ENCODE data around the gene NRXN3. TPM values are rescaled to one million over a fixed set of nuclear protein-coding genes. Genes with fewer than 3 reads are reported as not detected.

NRXN3 gene
- polyA plus RNA-seq, 3 donors: 6.1 to 7.8 (median 6.4) TPM

DNA sequence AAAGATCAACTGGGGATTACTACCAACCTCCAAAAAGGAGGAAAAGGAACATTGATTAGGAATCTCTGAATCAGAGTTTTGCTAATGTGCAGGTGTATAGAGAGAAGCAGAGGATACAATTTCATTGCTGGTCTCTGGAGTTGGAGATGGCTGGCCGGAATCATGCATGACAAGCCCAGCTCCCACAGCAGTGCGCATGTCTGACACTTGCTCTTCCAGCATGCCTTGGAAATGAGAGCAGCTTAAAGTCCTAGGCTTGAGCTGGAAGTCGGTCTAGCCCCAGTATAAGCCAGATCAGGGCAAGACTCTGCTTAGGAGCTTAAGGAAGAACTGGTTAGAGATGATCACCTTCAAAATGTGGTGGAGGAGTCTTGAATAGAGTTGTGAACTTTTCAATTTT is 1298.3 kb downstream of the NRXN3 start:
- peak; percentile 37 for DNase-seq

DNA sequence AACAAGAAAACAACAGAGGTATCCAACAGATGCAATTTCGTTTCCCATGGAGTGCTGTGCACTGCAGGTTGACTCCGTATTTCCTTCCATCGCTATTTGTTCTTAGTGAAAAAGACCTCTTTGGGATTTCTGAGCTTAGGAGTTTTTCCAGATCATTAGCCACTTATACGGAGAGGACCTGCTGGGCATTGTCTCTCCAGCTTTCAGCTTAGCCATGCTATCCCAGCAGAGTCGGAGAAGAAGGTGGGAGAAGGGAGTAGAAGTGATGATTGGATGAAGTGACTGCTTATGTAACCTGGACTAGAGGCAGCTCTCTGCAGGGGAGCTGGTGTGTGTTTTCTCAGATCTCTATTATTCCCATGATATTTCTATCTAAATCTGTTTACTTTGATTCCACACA is 1303.5 kb downstream of the NRXN3 start:
- no peak for DNase-seq

DNA sequence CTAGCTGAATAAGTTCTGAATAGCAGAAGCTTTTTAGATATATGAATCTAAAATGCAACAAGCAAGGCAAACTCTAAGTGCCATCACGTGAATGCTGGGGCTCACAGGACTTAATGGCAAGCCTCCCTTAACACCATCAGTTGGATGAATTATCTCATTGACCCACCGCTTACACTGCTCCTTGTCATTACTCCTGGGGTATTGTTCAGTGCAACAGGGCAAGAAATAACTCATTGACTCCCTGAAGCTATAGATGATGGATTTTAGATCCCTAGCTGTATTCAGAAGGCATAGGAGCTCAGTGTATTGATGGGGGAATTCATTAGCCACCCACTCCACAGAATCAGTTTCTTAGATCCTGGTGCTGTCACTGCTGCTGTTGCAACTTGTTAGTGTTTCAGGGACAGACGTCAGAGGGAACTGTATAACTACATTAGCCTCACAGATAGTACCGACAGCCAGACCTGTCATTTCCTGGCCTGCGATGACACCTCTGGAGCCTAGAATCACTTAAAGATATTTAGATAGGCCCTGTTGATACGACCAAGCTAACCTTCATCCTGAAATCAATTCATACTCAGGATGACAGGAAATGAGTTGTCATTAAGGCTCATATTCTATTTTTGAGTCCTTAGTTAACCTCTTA is 1305.8 kb downstream of the NRXN3 start:
- no peak for DNase-seq

DNA sequence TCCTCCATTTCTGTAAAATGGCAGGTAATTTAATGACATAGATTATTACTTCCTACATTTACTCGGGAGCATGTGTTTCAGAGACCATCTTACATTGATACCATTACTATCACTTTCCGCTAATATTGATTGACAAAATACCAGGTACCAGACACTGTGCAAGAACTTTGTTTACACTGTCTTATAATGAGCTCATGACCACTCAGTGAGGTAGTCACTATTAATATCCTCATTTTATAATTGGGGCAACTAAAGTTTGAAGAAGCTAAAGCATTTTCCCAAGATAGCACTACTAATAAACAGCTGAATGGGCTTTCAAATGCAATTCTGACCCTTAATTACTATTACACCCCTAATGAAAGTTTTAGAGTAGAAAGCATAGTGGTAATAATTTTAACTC is 1306.4 kb downstream of the NRXN3 start:
- DNase-seq: no peak

DNA sequence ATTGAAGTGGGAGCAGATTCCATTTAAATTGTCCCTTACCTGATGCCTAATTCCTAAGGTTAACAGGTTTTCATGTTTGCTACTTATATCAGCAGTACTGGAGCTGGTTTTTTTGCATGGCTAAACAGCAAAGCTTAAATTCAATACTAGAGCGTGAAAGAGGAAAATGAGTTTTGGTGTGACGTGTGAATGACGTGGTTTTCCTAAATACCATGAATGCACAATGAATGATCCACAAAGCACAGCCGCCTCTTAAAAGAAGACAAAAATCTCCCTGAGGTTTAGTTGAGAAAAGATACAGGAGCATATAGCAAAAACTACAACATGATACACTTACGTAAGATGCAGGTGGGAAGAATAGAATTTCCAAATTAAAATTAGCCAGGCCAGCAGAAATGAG is 1310.0 kb downstream of the NRXN3 start:
- no peak for DNase-seq

DNA sequence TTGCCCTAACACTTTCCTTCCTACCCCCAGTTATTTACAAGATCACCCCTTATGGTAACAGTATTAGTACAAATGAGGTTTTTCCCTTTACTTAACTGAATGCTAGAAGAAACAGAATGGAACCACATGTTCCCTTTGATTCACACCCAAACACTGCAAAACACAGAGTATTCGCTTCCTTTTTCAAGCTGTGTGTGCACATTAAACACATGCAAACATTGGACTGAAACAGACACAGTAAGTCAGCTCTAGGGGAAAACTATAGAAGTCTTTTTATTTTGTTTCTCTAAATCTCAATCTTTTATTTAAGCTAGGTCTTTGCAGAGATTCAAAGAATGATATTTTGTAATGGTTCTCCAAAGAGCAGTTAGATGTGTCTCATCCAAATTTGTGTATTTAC is 1312.7 kb downstream of the NRXN3 start:
- DNase-seq: no peak

DNA sequence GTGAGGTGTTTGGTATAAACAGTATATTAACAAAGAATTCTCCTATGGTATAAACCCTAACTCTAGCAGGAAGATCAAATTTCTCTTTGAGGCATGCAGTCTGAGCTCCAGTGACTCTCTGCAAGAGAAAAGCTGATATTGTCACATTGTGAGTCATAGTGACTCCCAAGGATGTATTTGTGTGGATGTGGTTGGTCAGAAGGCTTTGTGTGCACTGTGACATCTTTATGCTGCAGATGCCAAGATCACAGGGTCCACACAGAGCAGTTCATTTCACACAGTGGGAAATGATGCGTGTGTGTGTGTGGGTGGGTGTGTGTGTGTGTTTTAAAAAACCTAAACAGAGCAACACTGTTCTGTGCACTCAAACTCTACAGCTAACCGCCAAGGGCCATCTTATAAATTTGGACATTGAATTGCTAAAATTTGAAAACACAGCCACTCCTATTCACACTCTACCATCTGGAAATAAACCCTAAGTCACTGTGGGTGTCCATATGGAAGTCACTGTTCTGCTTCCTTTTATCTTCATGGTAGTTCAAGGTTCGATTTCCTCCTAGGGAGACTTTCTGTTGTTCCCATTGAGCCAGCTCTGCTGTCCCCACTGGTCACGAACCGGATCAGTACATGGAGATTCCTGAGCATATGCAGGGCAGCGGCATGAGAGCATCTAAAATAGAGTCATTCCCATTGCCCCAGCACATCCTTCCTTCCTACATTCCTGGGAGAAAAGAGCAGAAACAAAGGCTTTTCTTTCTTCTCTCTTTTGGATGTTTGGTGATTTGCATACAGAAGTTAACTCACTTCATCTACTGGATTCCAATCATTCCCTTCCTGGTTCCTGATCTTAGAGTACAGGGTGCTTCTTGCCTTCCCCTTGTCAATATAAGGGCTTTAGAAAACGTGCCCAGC is 1313.6 kb downstream of the NRXN3 start:
- DNase-seq: no peak

DNA sequence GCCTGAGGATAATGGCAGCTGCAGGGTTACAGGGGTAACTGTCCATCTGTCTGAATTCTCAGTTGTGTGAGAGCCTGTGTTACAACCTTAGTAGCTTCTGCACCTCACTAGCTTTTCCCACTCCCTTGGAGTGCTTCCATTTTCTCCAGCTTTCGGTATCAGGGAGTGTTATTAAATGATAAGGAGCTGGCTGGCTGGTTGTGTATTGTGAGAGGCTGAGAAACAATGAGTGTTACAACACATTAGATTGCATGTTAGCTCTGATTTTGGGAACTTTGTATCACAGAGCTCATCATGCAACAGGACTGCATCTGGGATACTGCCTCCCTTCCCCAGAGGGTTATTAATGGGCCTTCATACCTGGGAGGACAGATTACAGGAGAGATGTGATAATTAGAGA is 1317.5 kb downstream of the NRXN3 start:
- no peak for DNase-seq

DNA sequence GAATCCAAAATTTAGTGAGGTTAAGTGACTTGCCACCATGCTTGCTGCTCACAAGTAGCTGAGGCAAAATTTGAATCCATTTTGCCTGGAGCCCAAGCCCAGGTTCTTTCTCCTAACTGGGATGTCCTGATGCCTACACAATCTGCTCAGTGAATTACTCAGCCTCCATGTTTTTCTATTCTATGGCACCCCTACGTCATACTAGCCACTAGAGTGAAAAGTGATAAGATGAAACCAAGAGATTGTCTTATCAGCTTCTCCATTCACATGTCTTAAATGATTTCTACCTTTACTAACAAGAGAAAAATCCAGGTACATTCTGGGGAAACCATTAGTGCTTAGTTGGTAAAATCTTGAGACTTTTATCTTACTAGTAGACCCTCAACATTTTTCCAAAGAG is 1321.0 kb downstream of the NRXN3 start:
- DNase-seq: no peak

DNA sequence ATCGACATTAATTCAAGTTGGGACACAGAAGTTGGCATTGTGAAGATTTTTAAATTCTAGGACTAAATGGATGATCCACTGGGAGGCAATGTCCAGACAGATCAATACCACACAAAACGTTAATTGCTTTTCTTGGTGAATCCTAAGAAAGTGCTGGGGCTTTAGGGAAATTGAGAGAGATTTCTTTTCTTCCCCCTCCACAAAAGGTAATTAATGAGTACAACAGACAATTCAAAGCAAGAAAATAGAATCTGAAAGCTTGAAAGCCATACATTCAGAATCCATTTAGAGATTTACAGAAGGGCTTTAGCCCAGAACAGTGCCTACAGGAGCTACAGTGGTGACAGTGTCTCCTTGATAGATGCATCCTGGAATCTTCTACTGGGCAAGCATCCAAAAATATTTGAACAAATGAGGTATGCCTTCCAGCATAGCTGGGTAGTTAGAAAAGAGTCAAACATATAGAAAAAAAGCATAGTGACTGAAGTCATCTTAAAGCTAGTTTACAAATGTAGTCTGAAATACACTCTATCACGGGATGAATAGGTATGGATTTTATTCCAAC is 1323.0 kb downstream of the NRXN3 start:
- DNase-seq: no peak

DNA sequence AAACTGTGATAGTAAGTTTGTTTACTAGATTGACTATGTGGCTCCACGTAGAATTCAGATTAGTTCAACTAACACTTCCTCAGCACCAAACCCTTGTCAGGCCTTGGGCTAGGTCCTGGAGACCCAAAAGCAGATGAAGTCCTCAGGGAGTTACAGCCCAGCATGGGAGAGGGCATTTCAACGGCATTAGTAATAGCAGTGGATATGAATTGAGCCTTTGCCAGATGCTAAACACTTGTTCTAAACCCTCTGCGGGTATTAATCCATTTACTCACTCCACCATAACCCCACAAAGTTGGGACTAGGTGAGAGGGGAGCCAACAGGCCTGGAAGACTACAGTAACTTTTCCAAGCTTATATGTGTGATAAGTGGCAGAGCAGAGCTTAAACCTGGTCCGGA is 1326.5 kb downstream of the NRXN3 start:
- DNase-seq: no peak

DNA sequence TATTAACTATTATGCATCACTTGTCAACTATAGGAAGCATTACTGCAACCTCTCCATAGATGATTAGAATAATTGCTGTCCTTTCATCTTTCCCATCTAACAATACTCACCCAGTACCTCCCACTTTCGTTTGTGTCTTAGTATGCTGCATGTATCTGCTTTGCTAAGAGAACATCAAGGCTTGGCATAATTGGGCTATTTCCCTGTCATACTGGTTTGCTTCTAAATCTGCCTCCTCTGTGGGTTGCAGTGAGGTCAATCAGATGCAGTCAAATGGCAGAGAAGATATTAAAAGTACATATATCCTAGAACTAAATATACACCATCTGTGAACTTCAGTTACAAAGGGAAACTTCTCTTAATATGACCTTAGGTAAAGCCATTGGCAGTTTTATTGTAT is 1330.3 kb downstream of the NRXN3 start:
- DNase-seq: no peak

DNA sequence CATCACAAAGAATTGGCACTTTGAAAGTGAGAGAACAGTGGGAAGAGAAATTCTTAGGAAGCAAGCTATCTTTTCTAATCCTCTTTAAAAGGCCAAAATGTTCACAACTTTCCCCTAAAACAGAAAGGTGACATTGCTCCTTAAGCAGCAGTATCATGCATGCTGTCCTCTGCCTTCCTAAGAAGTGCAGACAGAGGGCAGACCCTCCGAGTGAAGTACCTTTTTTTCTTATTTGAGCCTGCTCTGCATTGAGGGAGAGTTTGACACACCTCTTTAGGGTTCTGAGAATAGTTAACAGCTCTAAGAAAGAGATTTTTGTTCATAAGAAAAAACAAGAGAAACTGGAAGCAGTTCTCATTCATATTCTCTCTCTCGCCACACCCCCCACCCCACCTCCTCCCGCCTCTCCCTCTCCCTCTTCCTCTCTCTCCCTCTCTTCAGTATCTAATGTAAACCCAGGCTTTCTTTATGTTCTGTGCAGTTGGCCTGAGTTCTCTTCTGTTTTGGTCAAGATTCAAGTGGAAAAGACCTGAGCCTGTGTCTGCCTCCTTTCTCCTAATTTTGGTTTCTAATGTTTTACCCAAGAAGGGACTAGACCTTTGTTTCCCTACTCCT is 1332.1 kb downstream of the NRXN3 start:
- DNase-seq: no peak

DNA sequence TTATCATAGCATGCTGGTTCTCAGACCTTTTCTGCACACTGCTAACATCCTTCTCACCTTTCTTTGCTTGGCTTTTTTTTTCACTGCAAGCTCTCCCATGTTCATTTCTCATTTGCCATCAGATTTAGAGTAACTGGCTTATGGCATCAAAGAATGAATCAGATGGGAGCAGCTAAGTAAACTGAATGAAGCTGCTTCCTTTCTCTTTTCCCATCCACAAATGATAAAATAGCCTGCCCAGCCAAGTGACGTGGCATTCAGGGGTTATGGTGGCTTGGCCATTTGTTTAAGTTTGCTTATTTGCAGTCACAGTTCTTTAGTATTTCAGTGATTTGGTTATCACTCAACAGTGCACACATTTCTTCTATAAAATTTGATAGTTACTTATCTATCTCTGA is 1332.6 kb downstream of the NRXN3 start:
- DNase-seq: no peak

DNA sequence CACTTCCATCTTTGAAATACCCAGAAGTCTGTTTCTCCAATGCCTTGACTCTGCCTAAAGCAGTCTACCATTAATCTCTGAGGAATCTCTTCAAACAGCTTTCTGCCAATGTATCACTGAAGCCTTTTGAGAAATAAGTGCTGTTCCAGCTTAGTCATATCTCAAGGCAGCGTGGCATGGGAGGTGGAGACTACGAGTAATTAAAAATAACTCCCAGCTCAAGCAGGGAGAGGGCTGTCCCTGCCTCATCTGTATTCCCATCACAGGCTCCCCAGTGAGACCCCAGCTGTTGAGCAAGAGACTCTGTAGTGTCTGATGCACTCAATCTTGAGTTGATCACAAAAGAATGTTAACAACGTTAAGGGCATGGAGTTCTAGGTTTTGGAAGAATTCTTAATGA is 1340.5 kb downstream of the NRXN3 start:
- DNase-seq: no peak

DNA sequence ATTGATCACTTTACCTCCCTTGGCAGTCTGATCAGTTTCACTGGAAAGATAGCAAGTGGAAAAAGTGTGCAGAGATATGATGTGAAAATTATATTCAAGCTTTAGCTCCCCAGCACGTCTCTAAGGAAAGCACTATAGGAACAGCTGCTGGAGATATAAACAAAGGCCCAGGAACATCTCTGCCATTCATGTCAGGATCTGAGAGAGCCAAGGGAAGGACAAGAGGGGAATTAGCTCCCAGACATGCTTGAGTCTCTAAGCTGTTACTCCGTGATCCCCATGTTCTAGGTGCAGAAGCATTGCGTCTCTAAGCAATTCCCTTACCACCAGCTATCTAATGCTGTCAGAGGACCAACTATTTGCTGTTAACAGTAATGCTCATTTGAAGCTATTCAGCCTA is 1341.0 kb downstream of the NRXN3 start:
- DNase-seq: no peak

DNA sequence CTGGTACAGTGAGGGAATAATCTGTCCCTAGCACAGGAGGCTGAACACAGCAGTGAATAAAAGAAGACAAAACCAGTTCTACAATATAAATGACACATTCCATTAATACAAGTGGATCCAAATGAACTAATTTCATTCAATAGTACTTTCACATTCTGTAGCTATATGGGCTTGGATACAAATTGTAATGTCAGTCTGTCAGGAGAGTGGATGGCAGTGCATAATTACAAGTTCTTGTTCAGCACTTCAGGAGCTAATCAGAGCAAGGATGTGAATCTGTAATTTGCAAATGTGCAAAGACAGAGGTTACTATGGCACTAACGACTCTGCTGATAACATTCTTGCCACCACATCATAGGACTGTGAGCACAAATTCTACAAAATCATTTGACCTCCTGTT is 1343.3 kb downstream of the NRXN3 start:
- DNase-seq: no peak

DNA sequence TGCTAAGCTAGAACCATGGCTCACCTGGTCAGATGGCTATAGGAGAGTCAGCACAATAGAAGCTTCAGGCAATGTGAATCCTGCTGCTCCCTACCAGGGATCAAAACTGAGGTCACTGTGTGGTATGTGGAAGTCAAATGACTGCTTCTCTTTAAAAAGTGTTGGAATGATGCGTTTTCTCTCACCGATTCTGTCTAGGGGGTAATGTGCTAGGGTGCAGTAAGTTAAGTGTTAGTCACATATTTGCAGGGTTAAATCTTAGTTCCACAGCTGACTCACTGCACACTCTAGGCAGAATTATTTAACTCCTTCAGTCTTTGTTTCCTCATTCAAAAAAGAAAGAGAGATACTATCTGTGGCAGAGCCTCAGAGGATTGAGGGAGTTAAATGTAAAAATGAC is 1344.5 kb downstream of the NRXN3 start:
- DNase-seq: peak; percentile 4

DNA sequence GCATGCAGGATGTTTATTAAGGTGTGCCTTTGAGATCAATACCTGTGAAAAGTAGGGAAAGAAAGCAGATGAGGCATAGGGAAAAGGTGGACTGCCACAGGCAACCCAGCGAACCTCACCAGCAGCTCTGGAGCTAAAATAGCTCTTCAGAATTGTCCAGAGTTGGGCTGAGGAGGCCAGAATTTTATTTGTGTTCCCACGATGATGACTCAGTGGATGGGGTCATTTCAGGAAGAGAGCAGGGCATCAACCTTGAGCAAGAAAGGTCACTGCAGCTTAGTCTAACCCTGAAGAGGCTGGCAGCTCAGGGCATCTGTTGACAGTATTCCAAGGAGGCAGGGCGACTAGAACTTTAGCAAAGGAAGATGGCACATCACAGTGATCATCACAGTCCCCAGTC is 1345.0 kb downstream of the NRXN3 start:
- no peak for DNase-seq

DNA sequence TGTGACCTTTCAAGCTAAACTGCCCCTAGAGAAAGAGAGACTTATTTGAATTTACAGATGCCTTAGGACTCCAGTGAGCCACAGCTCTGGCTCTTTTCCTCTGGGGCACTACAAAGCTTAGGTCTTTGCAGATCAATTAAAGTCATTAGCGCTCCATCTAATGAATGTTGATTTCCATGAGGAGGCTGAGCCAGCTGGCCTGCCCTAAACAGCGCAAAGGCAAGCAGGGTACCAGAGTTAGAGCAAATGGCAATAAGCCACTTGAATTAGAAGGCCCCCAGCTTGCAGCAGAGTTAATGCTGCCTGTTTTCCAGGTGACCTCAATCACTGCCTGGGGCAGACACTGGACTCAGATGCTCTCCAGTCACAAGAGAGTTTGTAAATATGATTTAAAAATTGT is 1345.8 kb downstream of the NRXN3 start:
- DNase-seq: no peak

DNA sequence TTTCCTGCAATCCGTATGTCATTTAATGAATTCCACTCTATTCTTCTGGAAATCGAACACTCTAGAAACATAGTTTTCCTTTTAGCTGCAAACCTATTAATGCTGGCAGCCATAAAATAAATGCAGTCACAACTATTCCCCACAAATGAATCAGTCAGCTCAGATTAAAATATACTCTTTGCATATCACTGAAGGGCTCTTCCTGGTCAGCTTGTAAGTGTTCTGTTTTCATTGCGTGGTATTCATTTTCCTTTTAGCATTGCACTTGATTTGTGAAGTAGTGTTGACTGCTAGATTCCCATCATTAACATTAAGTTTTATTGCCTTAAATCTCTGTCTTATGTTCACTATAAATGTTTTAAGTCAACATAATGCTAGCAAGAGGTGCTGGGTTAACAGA is 1355.2 kb downstream of the NRXN3 start:
- no peak for DNase-seq

DNA sequence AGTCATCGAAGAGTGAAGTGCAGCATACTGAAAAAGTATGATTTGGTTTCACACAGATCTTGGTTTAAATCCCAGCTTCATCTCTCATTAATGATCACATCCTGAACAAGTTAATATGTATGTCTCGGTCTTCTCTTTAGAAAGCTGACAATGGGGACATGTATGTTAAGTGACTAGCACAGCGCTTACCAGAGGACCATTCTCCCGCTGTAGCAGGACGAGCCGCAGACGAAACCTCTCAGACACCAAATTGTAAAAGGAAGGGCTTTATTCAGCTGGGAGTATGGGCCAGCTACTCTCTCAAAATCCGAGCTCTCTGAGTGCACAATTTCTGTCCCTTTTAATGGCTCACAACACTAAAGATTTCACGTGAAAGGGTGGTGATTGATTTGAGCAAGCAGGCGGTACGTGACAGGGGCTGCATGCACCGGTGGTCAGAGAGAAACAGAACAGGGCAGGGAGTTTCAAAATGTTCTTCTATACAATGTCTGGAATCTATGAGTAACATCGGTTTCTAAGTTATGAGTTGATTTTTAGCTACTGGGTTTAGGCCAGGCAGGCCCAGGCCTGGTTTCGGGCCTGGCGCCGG is 1358.7 kb downstream of the NRXN3 start:
- no peak for DNase-seq
